Aorta (tissue), 4 donors: ENCODE results near the gene MIEF1. TPM values are rescaled to one million over a fixed set of nuclear protein-coding genes. Genes with fewer than 3 reads are reported as not detected.

Source experiments
- polyA plus RNA-seq, 2 donors: library from polyadenylated mRNA; stranded (reverse); fragments of 200-250 nt; gene quantifications; one replicate each; pipeline ENCODE4 v1.2.3, GENCODE V29; 2013
- total RNA-seq, 2 donors: library from RNA; stranded (reverse); fragmentation: NEBNext Ultra II Directional; extraction: Animal tissue kit (Norgen Biotek cat#: 25700); gene quantifications; one replicate each; pipeline ENCODE4 v1.2.1, GENCODE V29; 2021
- donor health status: healthy with polysubstance abuse.
- donor health status: Bipolar disorder and iron deficiency.
- donor health status: DM: no; HTN: no; CAD: no.
- donor health status: DM: yes; HTN: yes; CAD: no.

The MIEF1 gene
- total and polyA plus RNA-seq, 4 donors, result 8.0 to 20.1 (median 11.9) TPM

Other genes starting within 250 kb of the MIEF1 start
- 1,000 to 10,000 TPM; 1,469 to 1,615 TPM for gene RPL3, start 182.7 kb upstream of the MIEF1 start, total RNA-seq
- gene RPL3, start 182.7 kb upstream of the MIEF1 start, polyA plus RNA-seq, result 1,000 to 10,000 TPM; 2,999 to 4,700 TPM
- 10 to 100 TPM in 1 of 2 donors, 1 to 10 TPM in 1; 5.1 to 26.7 TPM for gene SYNGR1, start 152.3 kb upstream of the MIEF1 start, total RNA-seq
- gene SYNGR1, start 152.3 kb upstream of the MIEF1 start, polyA plus RNA-seq, result 10 to 100 TPM; 10.9 to 23.1 TPM
- 10 to 100 TPM; 22.5 to 30.8 TPM for gene TAB1, start 102.5 kb upstream of the MIEF1 start, total RNA-seq
- gene TAB1, start 102.5 kb upstream of the MIEF1 start, polyA plus RNA-seq, result 10 to 100 TPM in 1 of 2 donors, 1 to 10 TPM in 1; 8.1 to 20.7 TPM
- gene MGAT3, start 45.3 kb upstream of the MIEF1 start, total RNA-seq, result 10 to 100 TPM in 1 of 2 donors, 1 to 10 TPM in 1; 2.5 to 11.0 TPM
- 1 to 10 TPM in 1 of 2 donors, under 1 TPM in 1; 0.26 to 1.1 TPM for gene MGAT3, start 45.3 kb upstream of the MIEF1 start, polyA plus RNA-seq
- 100 to 1,000 TPM; 305 to 381 TPM for gene ATF4, start 18.3 kb downstream of the MIEF1 start, total RNA-seq
- 100 to 1,000 TPM; 515 to 759 TPM for gene ATF4, start 18.3 kb downstream of the MIEF1 start, polyA plus RNA-seq
- gene RPS19BP1, start 30.5 kb downstream of the MIEF1 start, total RNA-seq, result 10 to 100 TPM; 50.4 to 51.8 TPM
- gene RPS19BP1, start 30.5 kb downstream of the MIEF1 start, polyA plus RNA-seq, result 100 to 1,000 TPM; 159 to 160 TPM
- gene CACNA1I, start 68.5 kb downstream of the MIEF1 start, total RNA-seq, result under 1 TPM; 0.16 to 0.33 TPM
- not detected for gene CACNA1I, start 68.5 kb downstream of the MIEF1 start, polyA plus RNA-seq